H54 (cell line): ENCODE measurements around the gene ATP2B3.

ENCODE experiments used
- DNase-seq: peaks from one replicate; pipeline ENCODE4 v3.0.0; 2011; ENCODE audit warnings: low spot score, mixed read lengths; ENCODE audit not compliant: insufficient read length
- FAIRE-seq: peaks from 3 replicates; lab custom pipeline; 2011; peaks lifted over from hg19 to GRCh38; lab: Jason Lieb, UNC
- POLR2A ChIP-seq: IDR thresholded peaks from 2 replicates; pipeline ENCODE4 v1.6.1; 2011; ENCODE audit warnings: low read depth, mild to moderate bottlenecking, low read length

ATP2B3 gene

DNA sequence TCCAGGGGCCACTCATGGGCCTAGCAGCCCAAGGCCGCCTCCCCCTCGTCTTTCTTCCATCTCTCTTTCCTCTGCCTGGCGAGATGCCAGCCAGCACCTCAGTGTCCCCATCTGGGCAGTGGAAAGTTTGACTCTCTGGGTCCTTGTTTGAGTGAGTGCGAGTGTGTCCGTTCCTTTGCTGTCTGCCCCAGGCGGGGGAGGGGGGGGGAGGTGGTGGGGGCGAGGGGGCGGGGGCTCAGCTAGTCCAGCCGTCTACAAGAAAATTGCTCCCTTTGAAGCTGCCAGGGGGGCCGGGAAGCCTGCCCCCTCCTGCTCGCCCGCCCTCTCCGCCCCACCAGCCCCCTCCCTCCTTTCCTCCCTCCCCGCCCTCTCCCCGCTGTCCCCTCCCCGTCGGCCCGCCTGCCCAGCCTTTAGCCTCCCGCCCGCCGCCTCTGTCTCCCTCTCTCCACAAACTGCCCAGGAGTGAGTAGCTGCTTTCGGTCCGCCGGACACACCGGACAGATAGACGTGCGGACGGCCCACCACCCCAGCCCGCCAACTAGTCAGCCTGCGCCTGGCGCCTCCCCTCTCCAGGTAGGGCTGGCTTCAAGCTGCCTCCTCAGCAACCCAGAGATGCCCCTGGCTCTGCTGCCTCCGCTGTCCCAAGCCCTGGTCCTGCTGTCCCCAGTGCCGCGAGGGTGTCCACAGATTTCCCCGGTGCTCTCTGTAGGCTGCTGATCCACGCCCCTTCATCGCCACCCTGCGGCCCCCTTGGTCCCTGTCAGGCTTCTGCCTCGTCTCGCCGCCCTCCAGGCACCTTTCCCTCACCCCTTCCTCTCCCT, 22.7 kb upstream of the ATP2B3 start, which contains the start of gene BGN:
Gene BGN (plus strand): TSS at position 440 of the 821 bp plus-strand sequence. CDS start 9,652 bp downstream, outside the sequence.
- DNase-seq (no peak), FAIRE-seq (no peak)
- TF ChIP-seq POLR2A: no peak

DNA sequence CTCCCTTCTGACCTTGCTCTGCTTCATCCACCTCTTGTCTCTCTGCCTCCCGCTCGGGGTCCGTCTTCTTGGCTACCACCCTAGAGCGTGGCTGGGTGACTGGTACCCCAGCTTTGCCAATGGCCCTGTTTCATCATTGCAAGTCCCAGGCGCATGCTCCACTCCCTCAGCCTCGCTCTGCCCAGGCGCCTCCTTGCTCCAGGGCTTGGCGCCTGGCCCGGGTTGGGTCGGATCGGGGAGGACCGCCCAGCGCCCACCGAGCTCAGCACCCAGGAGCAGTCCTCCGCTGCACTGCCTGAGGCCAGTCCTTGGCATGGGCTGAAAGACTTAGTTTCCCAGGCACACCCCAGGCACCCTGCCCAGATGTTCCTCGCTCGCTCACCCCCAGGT, 22.1 kb upstream of the ATP2B3 start:
- no peak for DNase-seq
- TF ChIP-seq POLR2A: no peak
- no peak for FAIRE-seq

GRCh38 chrX:153495903-153496589, 21.4 kb upstream of the ATP2B3 start:
- DNase-seq: no peak
- no peak for FAIRE-seq
- TF ChIP-seq POLR2A: no peak

DNA sequence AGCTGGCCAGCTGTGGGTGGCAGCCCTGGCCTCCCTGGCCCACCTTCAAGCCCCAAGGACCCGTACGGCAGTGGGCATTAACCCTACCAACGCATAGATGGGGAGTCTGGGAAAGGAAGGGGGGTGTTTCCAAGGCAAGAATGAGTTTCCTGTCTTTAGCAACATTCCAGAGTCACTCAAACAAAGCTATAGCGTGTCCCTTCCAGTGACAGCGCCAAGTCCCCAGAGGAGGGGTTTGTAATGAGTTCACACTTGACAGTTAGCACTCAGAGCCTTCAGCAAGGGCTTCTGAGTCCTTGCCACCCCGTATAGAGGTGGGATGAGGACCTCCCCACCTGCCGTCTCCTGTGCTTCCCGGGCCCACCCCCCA, 20.9 kb upstream of the ATP2B3 start:
- FAIRE-seq (no peak), DNase-seq (no peak)
- TF ChIP-seq POLR2A: no peak

DNA sequence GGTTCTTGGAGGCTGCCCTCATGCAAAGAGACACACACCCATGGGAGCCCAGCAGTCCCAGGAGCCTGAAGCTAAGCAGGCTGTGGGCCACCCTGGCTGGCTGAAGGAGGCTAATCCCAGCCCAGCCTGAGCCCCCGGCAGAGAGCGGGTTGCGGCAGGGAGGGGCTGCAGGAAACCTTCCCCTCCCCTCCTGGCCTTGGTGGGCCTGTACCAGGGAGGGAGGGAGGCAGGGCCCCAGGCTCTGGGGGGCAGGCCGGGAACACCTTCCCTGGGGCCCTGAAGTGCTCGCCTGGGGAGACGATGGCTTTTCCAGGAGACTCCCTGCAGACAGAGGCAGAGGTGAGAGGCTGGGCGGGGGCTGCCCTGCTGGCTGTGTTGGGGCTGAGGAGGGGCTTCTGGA, 19.0 kb upstream of the ATP2B3 start:
- no peak for TF ChIP-seq POLR2A
- DNase-seq (no peak), FAIRE-seq (no peak)

- FAIRE-seq (no peak), DNase-seq (no peak)
- TF ChIP-seq POLR2A: no peak
Measured at GRCh38 chrX:153499341-153499740, 18.1 kb upstream of the ATP2B3 start.

GRCh38 chrX:153499876-153500275, 17.6 kb upstream of the ATP2B3 start:
- DNase-seq (no peak), FAIRE-seq (no peak)
- TF ChIP-seq POLR2A: no peak

DNA sequence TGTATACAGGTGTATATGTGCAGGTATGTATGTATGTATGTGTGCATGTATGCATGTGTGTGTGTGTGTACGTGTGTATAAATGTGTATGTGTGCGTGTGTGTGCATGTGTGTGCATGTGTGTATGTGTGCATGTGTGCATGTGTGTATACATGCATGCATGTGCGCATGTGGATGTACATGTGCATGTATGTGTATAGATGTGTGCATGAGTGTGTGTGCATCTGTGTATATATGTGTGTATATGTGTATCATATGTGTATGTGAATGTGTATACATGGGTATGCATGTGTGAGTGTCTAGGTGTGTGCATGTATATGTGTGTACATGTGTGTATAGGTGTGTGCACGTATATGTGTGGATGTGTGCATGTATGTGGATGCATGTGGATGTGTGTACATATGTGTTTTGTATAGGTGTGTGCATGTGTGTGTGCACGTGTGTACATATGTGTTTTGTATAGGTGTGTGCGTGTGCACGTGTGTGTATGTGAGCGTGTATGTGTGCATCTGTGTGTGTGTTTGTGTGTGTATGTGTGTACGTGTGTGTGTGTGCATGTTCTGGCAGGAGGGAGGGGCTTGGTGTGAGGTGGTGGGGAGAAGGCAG, 16.7 kb upstream of the ATP2B3 start:
- DNase-seq (no peak), FAIRE-seq (no peak)
- TF ChIP-seq POLR2A: no peak

- DNase-seq (no peak), FAIRE-seq (no peak)
- no peak for TF ChIP-seq POLR2A
Measured at GRCh38 chrX:153501530-153501929, 15.9 kb upstream of the ATP2B3 start.

DNA sequence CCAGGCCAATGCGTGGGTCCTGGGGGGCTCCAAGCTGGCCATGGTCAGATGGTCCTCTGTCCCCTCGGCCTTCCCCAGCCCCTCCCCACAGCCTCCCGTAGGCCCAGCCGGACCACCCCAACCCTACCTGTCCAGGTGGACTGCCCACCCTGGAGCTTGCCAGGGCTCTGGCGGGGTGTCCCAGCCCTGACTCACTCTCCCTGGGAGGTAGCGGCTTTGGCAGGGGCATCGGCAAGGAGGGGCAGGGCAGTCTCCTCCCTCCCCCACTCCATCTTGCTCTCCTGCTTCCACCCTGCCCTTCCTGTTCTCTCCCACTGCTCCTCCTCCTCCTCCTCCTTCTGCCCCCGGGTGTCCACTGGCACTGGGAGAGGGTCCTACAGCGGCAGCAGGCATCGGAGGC, 15.3 kb upstream of the ATP2B3 start:
- no peak for FAIRE-seq
- TF ChIP-seq POLR2A: no peak
- no peak for DNase-seq

DNA sequence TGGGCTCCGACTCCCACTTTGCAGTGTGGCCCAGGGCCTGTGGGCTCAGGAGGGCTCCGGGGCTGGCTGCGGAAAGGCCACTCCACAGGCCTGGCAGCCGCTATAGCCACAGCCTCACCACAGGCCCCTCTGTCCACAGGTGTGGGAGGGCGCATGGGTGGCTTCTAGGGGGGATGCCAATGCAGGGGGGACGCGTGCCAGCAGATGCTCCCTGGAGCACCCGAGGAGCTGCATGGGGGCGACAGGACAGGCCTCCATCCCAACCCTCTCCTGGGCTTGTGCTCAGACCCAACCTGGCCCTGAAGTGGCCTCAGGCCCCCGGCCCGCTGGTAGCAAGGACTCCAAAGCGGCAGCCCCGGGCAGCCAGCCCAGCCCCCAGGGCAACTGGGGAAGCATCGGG, 14.6 kb upstream of the ATP2B3 start:
- no peak for TF ChIP-seq POLR2A
- no peak for FAIRE-seq

DNA sequence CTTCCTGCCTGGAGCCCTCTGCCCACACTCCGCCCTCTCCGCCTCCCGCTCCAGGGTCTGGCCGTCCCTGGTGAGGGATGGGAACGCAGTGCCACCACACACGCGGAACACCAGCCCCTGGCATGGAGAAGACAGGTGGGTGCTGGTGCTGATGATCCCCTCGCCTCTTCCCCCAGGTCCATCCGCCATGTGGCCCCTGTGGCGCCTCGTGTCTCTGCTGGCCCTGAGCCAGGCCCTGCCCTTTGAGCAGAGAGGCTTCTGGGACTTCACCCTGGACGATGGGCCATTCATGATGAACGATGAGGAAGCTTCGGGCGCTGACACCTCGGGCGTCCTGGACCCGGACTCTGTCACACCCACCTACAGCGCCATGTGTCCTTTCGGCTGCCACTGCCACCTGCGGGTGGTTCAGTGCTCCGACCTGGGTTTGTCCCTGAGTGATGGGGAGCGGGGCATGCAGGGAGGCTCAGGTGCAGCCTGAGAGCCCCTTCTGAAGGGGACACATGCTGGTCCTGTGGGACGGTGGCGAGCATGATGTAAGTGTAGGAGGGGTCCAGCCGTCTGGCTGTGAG, 12.9 kb upstream of the ATP2B3 start:
- DNase-seq (no peak), FAIRE-seq (no peak)
- TF ChIP-seq POLR2A: no peak

More for the DNA sequence above, 14.6 kb upstream of the ATP2B3 start:
- no peak for DNase-seq

- FAIRE-seq: no peak
Measured at GRCh38 chrX:153505361-153505760, 12.1 kb upstream of the ATP2B3 start.

More at GRCh38 chrX:153505361-153505760, 12.1 kb upstream of the ATP2B3 start:
- no peak for TF ChIP-seq POLR2A
- no peak for DNase-seq
